ENCODE measurements around the gene QRFP.

The QRFP gene

DNA sequence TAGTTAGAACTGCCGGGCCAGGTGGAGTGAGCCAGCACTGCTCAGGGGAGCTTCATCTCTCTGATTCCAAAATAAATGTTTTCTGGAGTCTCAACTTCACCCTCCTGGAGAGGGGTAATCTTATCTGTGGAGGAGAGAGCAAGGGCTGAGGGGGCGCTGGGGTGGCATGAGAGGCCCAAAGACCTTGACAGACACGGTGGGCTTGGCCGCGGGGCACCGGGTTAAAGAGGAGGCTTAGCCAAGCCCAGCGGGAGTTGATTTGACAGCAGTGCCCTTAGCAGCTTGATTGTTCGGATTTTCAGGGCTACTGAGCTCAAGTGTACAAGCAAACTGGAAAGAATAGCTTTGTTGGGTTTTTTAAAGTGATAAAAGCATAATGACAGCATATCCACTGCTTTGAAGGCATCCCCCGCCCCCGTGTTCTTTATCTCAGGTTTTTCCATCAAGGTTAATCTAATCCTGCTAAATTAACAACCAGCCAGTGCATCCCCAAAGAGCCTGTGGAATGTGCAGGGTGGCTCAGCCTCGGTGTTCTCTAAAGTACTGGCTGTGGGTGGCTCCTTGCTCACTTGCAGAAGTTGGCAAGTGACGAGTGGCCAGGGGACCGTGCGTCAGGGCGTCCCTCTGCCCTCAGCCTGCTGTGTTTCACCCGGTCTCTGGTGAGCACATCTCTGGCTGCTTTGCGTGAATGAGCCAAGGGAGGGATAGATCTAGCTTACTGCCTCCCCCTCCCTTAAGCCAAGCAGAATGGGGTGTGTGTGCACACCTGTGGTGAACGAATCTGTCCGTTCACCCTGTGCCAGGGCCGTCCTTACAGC is 5.5 kb downstream of the QRFP start:
- no peak for DNase-seq

DNA sequence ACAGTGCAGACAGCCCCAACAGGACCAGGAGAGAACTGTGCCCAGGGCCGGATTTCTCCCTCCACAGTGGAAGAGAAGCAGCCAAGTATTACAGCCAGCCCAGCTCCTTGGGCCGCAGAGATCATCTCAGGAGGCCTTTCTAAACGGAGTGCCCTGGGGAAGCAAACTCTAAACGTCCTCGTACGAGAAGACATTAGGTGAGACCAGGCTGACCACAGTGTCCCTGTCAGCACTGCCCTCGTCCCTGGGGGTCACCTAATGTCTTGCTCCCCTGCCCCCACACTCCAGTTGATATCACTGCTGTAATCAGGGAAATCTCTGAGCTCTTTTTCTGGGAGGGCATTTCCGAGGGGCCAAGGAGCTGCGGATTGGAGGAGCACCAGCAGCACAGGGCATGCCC is 6.5 kb downstream of the QRFP start:
- no peak for DNase-seq

DNA sequence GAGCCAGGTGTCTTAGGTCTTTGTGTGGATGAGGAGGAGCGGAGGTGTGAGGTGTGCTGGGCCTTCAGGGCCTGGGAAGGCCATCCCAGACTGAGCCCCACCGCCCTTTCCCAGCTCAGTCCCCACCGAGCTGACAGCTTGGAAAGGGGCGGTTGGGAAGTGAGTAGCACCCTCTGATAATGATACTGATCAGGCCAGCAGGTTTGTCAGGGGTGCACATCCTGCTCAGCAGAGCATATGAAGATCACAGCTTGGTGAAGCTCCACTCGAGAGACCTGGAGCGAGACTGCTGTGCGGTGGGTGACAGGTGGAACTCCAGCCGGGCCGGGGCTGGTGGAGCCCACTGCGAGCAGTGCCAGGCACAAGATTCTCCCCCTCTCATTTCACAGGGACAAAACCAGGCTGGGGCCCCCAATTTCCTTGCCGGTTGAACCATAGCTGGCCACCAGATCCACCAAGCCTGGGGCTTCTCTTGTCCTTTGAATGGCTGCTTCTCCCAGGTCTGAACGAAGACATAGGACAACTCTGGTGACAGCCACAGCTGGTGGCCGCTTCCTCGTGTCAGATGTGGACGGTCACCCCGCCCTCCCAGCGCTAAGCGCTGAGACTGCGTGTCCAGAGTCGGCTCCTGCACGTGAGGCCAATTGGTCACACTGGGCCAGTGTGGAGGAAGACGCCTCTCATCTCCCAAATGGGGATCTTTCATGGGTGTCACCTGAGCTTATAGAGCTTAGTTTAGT is 8.3 kb downstream of the QRFP start:
- DNase-seq: no peak

DNA sequence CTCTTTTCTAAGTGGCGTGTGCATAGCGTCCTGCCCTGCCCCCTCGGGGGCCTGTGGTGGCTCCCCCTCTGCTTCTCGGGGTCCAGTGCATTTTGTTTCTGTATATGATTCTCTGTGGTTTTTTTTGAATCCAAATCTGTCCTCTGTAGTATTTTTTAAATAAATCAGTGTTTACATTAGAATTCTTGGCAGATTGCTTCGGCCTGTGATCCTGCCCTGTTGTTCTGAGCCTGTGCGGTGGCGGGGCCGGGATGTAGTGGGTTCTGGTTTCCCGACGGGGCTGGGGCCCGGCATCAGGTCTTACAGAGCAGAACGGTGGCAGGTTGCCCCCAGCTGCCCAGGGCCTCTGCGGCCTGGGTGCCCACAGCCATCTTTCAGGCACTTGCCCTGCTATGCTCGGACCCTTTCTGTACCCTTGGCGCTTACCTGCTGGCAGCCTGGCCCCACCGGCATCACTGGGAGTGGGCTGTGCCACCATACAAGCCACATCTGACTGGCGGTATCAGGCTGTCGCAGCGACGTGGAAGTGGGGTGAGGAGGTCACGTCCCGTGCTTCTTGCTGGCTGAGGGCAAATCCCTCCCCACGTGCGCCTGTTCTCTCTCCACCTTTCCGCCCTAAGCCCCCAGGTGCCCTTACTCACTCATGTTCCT is 9.0 kb downstream of the QRFP start:
- no peak for DNase-seq

DNA sequence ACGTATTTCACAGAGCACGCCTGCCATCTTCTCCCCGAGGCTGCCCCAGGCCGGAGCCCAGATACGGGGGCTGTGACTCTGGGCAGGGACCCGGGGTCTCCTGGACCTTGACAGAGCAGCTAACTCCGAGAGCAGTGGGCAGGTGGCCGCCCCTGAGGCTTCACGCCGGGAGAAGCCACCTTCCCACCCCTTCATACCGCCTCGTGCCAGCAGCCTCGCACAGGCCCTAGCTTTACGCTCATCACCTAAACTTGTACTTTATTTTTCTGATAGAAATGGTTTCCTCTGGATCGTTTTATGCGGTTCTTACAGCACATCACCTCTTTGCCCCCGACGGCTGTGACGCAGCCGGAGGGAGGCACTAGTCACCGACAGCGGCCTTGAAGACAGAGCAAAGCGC is 9.6 kb downstream of the QRFP start:
- no peak for DNase-seq

DNA sequence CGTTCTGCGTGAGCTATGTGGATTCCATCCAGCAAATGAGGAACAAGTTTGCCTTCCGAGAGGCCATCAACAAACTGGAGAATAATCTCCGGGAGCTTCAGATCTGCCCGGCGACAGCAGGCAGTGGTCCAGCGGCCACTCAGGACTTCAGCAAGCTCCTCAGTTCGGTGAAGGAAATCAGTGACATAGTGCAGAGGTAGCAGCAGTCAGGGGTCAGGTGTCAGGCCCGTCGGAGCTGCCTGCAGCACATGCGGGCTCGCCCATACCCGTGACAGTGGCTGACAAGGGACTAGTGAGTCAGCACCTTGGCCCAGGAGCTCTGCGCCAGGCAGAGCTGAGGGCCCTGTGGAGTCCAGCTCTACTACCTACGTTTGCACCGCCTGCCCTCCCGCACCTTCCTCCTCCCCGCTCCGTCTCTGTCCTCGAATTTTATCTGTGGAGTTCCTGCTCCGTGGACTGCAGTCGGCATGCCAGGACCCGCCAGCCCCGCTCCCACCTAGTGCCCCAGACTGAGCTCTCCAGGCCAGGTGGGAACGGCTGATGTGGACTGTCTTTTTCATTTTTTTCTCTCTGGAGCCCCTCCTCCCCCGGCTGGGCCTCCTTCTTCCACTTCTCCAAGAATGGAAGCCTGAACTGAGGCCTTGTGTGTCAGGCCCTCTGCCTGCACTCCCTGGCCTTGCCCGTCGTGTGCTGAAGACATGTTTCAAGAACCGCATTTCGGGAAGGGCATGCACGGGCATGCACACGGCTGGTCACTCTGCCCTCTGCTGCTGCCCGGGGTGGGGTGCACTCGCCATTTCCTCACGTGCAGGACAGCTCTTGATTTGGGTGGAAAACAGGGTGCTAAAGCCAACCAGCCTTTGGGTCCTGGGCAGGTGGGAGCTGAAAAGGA is 10.9 kb downstream of the QRFP start:
- DNase-seq: no peak

DNA sequence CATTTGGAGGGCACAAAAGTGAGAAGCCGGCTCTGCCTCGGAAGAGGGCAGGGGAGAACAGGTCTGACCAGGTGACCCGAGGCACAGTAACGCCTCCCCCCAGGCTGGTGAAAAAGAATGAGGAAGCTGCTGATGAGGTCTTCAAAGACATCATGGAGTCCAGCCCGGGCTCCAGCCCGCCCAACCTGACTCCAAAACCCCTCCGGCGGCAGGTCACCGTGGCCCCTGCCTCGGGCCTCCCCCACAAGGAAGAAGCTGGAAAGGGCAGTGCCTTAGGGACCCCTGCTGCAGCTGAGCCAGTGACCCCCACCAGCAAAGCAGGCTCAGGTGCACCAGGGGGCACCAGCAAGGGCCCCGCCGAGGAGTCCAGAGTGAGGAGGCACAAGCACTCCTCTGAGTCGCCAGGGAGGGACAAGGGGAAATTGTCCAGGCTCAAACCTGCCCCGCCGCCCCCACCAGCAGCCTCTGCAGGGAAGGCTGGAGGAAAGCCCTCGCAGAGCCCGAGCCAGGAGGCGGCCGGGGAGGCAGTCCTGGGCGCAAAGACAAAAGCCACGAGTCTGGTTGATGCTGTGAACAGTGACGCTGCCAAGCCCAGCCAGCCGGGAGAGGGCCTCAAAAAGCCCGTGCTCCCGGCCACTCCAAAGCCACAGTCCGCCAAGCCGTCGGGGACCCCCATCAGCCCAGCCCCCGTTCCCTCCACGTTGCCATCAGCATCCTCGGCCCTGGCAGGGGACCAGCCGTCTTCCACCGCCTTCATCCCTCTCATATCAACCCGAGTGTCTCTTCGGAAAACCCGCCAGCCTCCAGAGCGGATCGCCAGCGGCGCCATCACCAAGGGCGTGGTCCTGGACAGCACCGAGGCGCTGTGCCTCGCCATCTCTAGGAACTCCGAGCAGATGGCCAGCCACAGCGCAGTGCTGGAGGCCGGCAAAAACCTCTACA is 11.8 kb downstream of the QRFP start:
- no peak for DNase-seq

DNA sequence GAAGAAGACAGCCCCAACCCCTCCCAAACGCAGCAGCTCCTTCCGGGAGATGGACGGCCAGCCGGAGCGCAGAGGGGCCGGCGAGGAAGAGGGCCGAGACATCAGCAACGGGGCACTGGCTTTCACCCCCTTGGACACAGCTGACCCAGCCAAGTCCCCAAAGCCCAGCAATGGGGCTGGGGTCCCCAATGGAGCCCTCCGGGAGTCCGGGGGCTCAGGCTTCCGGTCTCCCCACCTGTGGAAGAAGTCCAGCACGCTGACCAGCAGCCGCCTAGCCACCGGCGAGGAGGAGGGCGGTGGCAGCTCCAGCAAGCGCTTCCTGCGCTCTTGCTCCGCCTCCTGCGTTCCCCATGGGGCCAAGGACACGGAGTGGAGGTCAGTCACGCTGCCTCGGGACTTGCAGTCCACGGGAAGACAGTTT is 12.5 kb downstream of the QRFP start:
- DNase-seq: no peak

DNA sequence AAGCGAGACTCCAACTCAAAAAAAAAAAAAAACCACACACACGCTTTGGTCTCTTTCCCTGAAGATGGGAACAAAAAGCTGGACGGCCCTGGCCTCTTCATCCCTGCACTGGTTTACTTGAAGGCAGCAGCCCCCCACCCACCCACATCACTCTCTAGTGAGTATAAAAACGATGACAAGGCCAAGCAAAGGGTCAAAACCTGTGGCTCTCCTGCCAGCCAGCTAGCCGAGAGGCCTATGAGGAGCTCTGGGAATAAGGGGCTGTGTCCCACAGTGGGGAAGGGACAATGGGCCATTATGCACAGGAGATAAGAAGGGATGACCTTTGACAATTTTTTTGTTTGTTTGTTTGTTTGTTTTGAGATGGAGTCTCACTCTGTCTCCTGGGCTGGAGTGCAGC is 13.1 kb downstream of the QRFP start:
- DNase-seq: no peak

DNA sequence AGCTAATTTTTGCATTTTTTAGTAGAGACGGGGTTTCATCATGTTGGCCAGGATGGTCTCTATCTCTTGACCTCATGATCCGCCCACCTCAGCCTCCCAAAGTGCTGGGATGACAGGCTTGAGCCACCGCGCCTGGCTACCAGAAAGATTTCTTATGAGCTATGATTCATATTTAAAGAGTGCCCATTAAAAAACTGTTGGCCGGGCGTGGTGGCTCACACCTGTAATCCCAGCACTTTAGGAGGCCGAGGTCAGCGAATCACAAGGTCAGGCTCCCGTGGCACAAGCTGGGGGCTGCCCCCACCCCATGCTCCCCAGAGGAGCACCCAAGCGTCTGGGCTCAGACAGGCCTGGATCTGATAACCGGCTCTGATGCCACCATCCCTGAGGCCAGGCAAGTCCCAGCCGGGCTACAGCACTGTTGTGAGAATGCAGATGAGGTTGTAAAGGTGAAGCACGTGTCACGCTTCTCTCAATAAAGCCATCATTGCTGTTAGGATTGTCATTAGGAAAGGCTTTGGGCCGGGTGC is 13.9 kb downstream of the QRFP start:
- no peak for DNase-seq

DNA sequence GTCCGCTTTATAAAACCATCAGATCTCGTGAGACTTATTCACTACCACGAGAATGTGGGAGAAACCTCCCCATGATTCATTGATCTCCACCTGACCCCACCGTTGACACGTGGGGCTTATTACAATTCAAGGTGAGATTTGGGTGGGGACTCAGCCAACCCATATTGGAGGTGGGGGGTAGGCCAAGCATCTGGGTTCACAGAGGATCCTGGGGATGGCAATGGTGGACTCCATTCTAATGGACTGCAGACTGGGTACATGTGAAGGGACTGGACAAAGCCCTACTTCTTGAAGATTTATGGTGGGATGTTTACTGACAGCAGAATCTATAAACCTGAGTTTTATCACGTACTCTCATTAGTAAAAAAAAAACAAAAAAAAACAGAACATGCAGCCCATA is 15.1 kb downstream of the QRFP start:
- DNase-seq: no peak

DNA sequence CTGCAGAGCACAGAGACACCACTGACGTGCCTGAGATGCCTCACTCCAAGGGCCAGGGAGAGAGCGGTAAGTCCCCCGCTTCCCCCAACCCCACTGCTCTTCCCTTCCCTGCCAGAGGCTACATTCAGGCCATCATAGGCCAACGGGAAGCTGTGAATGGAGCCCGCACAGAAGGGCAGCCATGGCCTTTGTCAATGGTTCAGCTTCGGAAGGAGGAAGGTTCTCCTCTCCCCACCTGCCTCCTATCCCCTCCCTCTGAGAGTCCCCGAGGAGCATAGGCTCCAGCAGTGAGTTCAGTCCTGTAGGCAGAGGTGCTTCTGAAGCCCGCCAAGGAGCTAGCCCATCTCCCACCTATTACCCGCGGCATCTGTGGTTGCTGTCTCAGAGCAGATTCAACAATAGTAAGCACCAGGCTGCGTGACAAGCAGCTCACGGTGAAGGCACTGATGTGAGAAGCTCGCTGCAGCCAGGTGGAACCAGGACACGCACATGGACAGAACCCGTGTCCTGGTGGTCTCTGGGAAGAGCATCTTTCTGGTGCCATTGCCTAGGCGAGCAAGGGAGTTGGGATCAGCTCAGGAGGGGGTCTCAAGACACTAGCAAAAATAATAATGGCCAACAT is 15.9 kb downstream of the QRFP start:
- no peak for DNase-seq

DNA sequence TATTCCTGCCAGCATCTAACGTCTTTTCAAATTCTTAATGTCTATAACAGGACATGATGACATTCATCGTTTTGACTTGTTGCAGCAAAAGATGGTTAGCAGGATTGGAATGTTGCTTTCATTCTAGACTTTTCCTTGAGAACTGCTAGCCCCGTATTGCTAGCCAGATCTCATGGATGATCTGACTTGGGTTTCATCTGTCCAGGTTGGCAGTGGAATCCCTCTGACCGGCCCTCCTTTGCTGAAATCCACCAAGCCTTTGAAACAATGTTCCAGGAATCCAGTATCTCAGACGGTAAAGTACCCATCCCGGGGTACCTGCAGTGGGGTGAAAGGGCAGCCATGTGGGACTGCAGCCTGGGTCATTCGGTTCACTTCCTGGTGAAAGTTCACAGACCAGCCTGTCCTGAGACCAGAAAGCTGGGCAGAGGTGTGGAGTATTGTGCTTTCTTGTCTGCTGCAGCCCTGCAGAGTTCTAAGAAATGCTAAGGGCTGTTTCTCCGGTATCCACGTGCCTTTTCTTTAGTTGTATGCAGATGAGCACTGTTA is 16.7 kb downstream of the QRFP start:
- no peak for DNase-seq

DNA sequence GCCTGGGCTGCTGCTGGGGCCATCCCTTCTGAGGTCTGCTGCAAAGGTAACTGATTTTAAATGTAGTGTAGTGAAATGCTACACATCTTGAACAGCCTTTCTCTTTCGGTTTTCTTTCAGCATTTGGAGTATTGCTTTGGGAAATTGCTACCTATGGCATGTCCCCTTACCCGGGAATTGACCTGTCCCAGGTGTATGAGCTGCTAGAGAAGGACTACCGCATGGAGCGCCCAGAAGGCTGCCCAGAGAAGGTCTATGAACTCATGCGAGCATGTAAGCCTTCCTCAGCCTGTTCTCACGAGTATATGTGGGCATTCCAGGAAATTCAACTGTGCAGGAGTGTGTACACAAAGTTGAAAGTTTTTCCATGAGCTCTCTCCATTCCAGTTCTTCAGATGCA is 18.3 kb downstream of the QRFP start:
- no peak for DNase-seq

DNA sequence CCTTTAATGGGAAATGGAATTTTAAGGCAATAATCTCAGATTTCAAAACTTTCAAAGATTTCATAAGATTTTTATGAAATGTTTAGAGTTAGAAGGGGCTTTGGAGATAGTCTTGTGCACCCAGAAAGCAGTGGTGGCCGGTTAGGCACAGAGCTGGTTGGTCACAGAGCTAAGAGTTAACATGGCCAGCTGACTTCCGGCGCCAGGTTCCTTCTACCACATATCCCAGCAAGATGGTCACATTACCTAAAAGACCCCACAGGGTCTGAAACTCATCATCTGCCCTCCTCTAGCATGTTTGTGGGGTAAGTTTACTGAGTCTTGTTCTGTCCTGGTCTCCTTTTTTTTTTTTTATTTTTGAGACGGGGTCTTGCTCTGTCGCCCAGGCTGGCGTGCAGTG is 19.3 kb downstream of the QRFP start:
- DNase-seq: no peak

DNA sequence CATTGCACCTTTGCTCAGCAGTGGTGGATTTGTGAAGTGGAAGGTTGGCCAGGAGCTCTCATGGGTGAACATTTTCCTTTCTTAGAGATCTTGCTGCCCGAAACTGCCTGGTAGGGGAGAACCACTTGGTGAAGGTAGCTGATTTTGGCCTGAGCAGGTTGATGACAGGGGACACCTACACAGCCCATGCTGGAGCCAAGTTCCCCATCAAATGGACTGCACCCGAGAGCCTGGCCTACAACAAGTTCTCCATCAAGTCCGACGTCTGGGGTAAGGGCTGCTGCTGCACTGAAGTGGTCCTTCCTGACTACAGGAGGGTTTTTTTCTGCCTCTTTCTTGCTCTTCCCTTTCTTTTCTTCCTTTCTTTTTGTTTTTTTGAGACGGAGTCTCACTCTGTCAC is 21.8 kb downstream of the QRFP start:
- no peak for DNase-seq

DNA sequence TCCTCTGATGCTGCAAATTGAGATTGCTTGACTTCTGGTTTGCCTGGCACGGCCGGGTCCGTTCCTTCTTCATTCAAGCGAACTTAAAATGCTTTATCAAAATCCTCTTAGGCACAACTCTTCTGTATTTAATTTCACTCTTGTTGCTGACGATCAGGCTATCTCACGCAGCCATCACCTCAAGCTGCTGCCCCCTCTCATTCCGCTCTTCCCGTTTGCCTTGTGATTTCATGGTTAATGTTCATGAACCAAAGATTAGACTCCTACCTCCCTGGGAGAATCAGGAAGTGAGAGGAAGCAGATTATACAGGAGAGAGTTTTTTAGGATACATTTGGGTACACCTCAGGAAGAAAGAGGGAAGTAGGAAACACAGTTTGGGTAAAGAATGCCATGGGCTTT is 22.6 kb downstream of the QRFP start:
- DNase-seq: no peak

DNA sequence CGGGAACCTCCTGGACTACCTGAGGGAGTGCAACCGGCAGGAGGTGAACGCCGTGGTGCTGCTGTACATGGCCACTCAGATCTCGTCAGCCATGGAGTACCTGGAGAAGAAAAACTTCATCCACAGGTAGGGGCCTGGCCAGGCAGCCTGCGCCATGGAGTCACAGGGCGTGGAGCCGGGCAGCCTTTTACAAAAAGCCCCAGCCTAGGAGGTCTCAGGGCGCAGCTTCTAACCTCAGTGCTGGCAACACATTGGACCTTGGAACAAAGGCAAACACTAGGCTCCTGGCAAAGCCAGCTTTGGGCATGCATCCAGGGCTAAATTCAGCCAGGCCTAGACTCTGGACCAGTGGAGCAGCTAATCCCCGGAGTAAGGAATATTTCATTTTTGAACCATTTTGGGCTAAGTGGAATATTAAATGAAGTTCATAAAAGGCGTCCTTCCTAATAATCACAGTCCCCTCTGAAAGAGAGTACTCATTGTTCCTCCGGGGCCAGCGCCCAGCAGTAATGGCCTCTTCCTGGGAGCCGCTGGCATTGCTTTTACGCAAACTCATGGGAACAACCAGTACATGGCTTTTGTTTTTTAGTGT is 23.6 kb downstream of the QRFP start:
- no peak for DNase-seq

DNA sequence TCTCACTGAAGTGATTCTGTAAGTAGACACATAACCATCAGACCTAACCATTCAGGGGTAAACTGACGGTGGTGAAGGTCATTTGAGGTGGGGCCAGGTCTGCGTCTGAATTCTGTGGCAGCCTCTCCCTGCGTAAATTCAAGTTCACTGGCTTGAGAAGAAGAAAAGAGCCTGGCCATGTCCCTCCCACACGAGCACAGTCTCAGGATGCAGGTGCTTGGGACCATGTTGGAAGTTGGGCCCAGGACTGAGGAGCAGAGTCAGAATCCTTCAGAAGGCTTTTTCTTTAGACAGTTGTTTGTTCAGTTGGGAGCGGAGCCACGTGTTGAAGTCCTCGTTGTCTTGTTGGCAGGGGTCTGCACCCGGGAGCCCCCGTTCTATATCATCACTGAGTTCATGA is 24.1 kb downstream of the QRFP start:
- DNase-seq: no peak

DNA sequence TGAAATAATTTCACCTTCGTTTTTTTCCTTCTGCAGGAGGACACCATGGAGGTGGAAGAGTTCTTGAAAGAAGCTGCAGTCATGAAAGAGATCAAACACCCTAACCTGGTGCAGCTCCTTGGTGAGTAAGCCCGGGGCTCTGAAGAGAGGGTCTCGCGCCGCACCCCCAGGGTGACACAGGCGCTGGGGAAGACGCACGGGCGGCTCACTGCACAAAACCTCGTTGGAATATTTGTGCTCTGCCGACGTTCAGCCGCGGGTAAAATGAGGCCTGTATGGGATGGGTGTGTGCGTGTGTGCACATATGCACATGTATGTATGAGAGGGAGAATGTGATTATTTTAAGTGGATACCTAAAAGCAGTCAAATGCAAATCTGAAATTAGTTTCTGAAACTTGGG is 24.5 kb downstream of the QRFP start:
- no peak for DNase-seq
